ENCODE measurements around the gene LRAT.

GRCh38 chr4:154740462-154740861 lies 3.3 kb upstream of the LRAT start:
- TF ChIP-seq CTCF (IDR thresholded peaks at IDR 0.05; ENCODE audit: insufficient read depth, low read length) (no peak), POLR2AphosphoS5 (IDR thresholded peaks at IDR 0.05; ENCODE audit: low read depth) (no peak), SPI1 (IDR thresholded peaks at IDR 0.05; ENCODE audit: borderline replicate concordance, low read depth) (no peak)
